Common myeloid progenitor, CD34-positive (primary cell): ENCODE results near the gene PRKCZ.

ENCODE experiments used
- CTCF ChIA-PET: fragments of 350-600 bp; sonication (Branson Sonifier 250); formaldehyde crosslinking; loops from one replicate; lab custom pipeline; 2021; ENCODE audit warnings: antibody characterized with exemption; lab: Charles Lee
- POLR2A ChIA-PET: fragments of 350-600 bp; sonication (Branson Sonifier 250); formaldehyde crosslinking; loops from one replicate; lab custom pipeline; 2021; ENCODE audit warnings: antibody characterized with exemption; lab: Charles Lee
- DNase-seq, 3 donors: peaks; one replicate each; pipeline versions ENCODE4 v3.0.0 to v3.0.0-alpha.2; 2013
- H3K27ac ChIP-seq, 2 experiments: 1 replicate in 1 of 2; 2 replicates in 1 of 2; pipeline ENCODE4 v1.7.0; 2013; ENCODE audit warnings: inconsistent platforms in 2 of 2, low read length in 2 of 2, mild to moderate bottlenecking in 2 of 2, low read depth in 1 of 2, moderate library complexity in 1 of 2; ENCODE audit not compliant: severe bottlenecking in 2 of 2, insufficient read depth in 1 of 2, poor library complexity in 1 of 2
- H3K27me3 ChIP-seq, 5 experiments: replicated peaks in 2 of 5; 1 replicate in 3 of 5; 2 replicates in 2 of 5; pipeline versions ENCODE4 v1.6.1 to v1.7.0; 2013; ENCODE audit warnings: low read length in 4 of 5, mild to moderate bottlenecking in 2 of 5, moderate library complexity in 2 of 5, inconsistent platforms in 1 of 5; ENCODE audit not compliant: insufficient read depth in 5 of 5, control insufficient read depth in 4 of 5
- H3K36me3 ChIP-seq, 4 experiments: 1 replicate in 2 of 4; 2 replicates in 2 of 4; pipeline versions ENCODE4 v1.6.1 to v1.7.0; 2013; ENCODE audit warnings: low read length in 3 of 4, control low read depth in 1 of 4, mild to moderate bottlenecking in 1 of 4; ENCODE audit not compliant: control insufficient read depth in 4 of 4, insufficient read depth in 4 of 4
- H3K4me1 ChIP-seq, 4 experiments: 1 replicate in 3 of 4; 2 replicates in 1 of 4; pipeline versions ENCODE4 v1.6.1 to v1.7.1; 2013; ENCODE audit warnings: low read length in 3 of 4, mild to moderate bottlenecking in 3 of 4, control low read depth in 1 of 4, inconsistent platforms in 1 of 4, moderate library complexity in 1 of 4; ENCODE audit not compliant: control insufficient read depth in 4 of 4, insufficient read depth in 4 of 4; ENCODE audit errors: control extremely low read depth in 1 of 4
- H3K4me3 ChIP-seq, 7 experiments: 1 replicate in 4 of 7; 2 replicates in 3 of 7; pipeline versions ENCODE4 v1.5.1 to v1.7.0; 2013; ENCODE audit warnings: mild to moderate bottlenecking in 7 of 7, low read length in 6 of 7, moderate library complexity in 6 of 7, inconsistent platforms in 2 of 7, low read depth in 2 of 7, control low read depth in 1 of 7; ENCODE audit not compliant: insufficient read depth in 4 of 7, control insufficient read depth in 1 of 7; ENCODE audit errors: extremely low read depth in 1 of 7
- H3K9me3 ChIP-seq, 5 experiments: 1 replicate in 4 of 5; 2 replicates in 1 of 5; pipeline versions ENCODE4 v1.6.1 to v1.7.1; 2013; ENCODE audit warnings: low read length in 4 of 5, mild to moderate bottlenecking in 2 of 5, inconsistent platforms in 1 of 5, low read depth in 1 of 5, moderate library complexity in 1 of 5; ENCODE audit not compliant: control insufficient read depth in 4 of 5, insufficient read depth in 2 of 5; ENCODE audit errors: control extremely low read depth in 1 of 5
- WGBS: methylation state at CpG from one replicate; pipeline ENCODE4 v1.1.5; 2013; ENCODE audit not compliant: insufficient coverage; 5-methylcytosine and 5-hydroxymethylcytosine counted together

The PRKCZ gene

DNA sequence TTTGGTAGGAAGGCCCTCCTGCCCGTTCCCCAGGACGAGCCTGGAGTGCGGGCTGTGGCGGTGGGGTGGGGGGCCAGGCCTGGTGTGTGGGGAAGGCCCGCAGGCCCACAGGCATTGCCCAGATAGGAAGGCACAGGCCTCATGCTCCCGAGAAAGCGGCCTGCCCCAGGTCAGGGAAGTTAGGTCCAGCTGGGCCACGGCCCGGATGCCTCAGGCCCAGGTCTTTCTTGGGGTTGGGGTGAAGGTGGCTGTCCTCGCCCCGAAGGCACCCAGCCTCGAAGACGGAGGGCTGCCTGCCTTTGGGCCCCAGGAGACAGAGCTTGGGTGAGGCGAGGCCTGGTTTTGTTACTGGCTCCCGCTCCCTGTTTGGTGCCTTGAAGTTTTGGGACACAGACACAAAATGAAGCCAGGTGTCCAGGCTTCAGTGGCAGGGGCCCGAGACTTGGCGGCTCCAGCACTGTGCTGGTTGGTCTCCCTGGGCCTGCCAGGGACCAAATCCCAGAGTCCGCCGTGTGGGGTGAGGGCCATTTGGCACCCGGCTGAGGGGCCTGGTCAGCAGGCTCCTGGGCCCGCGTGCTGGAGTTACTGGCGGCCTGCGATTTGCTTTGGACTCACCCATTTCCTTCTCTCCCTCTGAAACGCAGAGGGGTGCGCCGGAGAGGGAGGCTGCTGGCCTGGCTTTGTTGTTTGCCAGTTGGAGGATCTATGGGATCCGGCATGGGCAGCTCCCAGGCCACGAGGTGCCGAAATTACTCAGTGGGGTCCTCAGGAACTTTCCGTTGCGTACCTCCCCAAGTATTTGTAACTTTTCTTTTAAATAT lies 179.9 kb downstream of the PRKCZ start:
- H3K36me3 ChIP-seq, result peaks cover 0 to 6% (median under 1%) of the 10 kb centered on the region in 4 experiments
- H3K4me1 ChIP-seq, result peaks cover 6 to 75% (median 74%) of the 10 kb centered on the region in 4 experiments

DNA sequence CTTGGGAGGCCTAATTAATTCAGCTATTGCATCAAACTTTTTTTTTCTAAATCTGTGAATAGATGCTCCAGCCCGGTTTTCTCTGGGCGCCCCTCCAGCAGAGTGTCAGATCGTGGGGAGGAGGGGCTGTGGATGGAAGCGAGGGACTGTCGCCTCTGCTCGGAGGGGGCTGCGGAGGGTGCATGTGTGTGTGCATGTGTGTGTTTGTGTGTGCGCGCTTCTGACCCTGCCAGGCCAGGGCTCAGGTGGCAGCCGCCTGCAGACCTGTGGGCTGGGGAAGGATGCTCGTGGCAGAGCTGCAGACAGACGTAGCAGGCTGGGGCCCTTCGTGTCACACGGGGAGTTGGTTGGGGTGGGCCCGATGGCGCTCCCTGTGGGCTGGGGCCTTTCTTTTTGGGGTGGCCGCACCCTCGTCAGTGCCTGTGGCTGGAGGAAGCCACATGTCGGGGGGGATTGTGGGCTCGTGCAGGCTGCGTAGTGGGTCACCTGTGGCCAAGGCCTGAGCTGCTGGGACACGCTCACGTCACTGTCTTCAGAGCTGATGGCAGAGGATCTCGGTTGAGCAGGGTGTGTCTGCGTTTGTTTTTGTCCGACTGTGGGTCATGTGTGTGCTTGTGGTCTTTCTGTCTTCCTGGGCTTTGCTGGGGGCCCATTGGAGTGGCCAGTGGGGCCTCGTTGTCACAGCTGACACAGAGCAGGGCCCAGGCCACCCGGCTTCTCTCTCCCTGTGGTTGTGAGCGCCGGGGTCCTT lies 180.7 kb downstream of the PRKCZ start:
- Histone ChIP-seq H3K4me3 (peak overlapping the region; percentile 23 to 82 (median 71)), H3K27ac (peak overlapping the region in 1 of 2 experiments; percentile 58), H3K4me1 (peaks cover 6 to 84% (median 82%) of the 10 kb centered on the region in 4 experiments), H3K27me3 (peaks cover 0 to 10% (median 4%) of the 10 kb centered on the region in 5 experiments), H3K36me3 (peaks cover 0 to 6% (median under 1%) of the 10 kb centered on the region in 4 experiments), H3K9me3 (no peaks in the 10 kb centered on the region)
- 53% methylated on average over 18 of the region's 30 CpGs for WGBS
- DNase-seq, result peak in 1 of 3 donors; percentile 35
- ChIA-PET POLR2A (interaction anchor here (0.7 to 8.8 kb wide), 6 partner anchors 9 to 36 kb away, joined by 4 to 150 read pairs (median 20); partner anchors contain the start of gene FAAP20), CTCF (interaction anchor here (1.2 to 4.8 kb wide), 5 partner anchors 10 to 36 kb away, joined by 3 to 24 read pairs (median 3); partner anchors contain the start of gene FAAP20)

More for the DNA sequence above, 179.9 kb downstream of the PRKCZ start:
- no peak for DNase-seq
- 82% methylated on average over 24 of the region's 32 CpGs for WGBS
- Histone ChIP-seq H3K4me3 (peak overlapping the region; percentile 59 to 82 (median 71)), H3K27me3 (peaks cover 0 to 11% (median 4%) of the 10 kb centered on the region in 5 experiments), H3K27ac (peak overlapping the region in 1 of 2 experiments; percentile 58), H3K9me3 (no peaks in the 10 kb centered on the region)
- POLR2A ChIA-PET, result interaction anchor here (0.7 to 8.8 kb wide), 6 partner anchors 10 to 86 kb away, joined by 4 to 150 read pairs (median 20); no protein-coding TSS in a partner anchor
- CTCF ChIA-PET, result interaction anchor here (0.7 to 4.8 kb wide), 5 partner anchors 11 to 81 kb away, joined by 3 to 24 read pairs (median 4); partner anchors contain the start of gene FAAP20

DNA sequence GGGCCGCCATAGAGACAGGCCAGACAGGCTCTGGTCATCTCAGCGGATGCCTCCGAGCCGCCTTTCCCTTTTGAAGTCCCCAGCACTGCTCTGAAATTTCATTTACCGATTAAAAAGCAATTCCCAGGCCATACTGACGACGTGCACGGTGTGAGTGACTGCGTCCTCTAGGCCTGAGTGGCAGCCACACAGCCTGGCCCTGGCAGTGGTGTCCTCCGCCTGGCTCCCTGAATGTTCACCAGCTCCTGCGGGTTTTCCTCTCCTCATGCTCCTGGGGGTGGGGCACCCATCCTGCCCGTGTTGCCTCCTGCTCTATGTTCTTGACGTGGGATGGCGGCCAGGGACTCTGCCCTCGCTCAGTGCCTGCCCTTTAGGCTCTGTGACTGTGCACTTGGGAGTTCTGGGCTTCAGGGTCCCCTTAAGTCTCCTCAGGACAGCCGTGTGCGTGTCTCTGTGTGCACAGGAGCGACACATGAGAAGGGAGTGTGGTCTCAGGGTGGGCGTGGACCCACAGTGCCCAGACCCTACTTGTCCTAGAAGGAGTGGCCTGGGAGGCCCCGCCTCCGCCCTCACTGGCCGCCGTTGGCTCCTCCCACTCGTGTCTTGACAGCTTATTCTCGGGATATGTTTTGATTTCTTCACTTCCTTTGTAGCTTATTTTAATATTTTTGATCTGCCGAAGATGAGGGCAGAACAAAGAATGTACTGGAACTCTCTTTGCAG lies 181.5 kb downstream of the PRKCZ start:
- 73% methylated on average over 23 of the region's 26 CpGs for WGBS
- Histone ChIP-seq H3K27me3 (peaks cover 0 to 3% (median 2%) of the 10 kb centered on the region in 5 experiments), H3K36me3 (peaks cover 0 to 6% (median under 1%) of the 10 kb centered on the region in 4 experiments), H3K9me3 (no peaks in the 10 kb centered on the region), H3K4me3 (peak overlapping the region in 5 of 7 experiments; percentile 15 to 82 (median 71)), H3K27ac (peak overlapping the region in 1 of 2 experiments; percentile 25), H3K4me1 (peaks cover 6 to 86% (median 82%) of the 10 kb centered on the region in 4 experiments)
- CTCF ChIA-PET, result interaction anchor here (1.1 to 4.8 kb wide), 5 partner anchors 9 to 28 kb away, joined by 3 to 24 read pairs (median 3); no protein-coding TSS in a partner anchor
- DNase-seq, result peak in 1 of 3 donors; percentile 39
- POLR2A ChIA-PET, result interaction anchor here (0.8 to 8.8 kb wide), 4 partner anchors 8 to 69 kb away, joined by 4 to 150 read pairs (median 24); partner anchors contain the start of gene FAAP20

DNA sequence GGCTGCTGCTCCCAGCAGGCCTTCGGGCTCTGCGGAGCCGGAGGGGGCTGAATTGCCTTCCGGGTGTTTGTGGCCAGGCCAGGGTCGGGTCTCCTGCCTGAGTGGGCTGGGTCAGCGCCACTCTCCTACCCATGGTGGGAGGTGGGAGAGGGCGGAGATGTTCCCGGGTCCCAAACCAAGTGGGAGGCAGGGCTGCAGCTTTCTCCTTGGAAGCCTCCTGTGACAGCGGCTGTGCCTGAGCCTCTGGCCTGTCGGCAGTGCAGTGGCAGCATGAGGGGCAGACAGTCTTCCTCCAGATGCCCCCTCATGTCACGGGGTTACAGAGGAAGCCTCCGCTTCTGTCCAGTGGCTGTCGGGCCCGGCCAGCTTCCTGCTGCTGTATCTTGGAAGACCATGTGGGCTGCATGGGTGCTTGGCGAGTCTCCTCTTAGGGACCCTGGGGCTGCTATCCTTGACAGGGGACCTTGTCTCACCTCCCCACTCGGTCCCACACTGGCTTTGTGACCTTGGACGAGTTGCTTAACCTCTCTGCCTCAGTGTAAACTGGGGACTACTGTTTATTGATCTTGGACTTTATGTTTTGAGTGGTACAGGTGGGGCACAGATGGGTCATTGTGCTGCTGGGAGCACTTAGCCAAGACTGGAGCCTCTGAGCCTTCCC lies 182.2 kb downstream of the PRKCZ start:
- DNase-seq, result no peak
- peaks cover 6 to 86% (median 82%) of the 10 kb centered on the region in 4 experiments for H3K4me1 ChIP-seq
- peak overlapping the region in 2 of 7 experiments; percentile 15 to 24 for H3K4me3 ChIP-seq
- H3K27me3 ChIP-seq, result no peaks in the 10 kb centered on the region
- WGBS, result 84% methylated on average over 11 of the region's 17 CpGs
- CTCF ChIA-PET, result interaction anchor here (1.1 to 4.8 kb wide), 7 partner anchors 8 to 37 kb away, joined by 3 to 24 read pairs (median 7); partner anchors contain the start of gene FAAP20
- no peaks in the 10 kb centered on the region for H3K9me3 ChIP-seq
- no peak overlapping the region for H3K27ac ChIP-seq
- POLR2A ChIA-PET, result interaction anchor here (1.2 to 8.8 kb wide), 5 partner anchors 8 to 68 kb away, joined by 3 to 150 read pairs (median 10); partner anchors contain the start of gene FAAP20
- H3K36me3 ChIP-seq, result peaks cover 0 to 6% (median under 1%) of the 10 kb centered on the region in 4 experiments

DNA sequence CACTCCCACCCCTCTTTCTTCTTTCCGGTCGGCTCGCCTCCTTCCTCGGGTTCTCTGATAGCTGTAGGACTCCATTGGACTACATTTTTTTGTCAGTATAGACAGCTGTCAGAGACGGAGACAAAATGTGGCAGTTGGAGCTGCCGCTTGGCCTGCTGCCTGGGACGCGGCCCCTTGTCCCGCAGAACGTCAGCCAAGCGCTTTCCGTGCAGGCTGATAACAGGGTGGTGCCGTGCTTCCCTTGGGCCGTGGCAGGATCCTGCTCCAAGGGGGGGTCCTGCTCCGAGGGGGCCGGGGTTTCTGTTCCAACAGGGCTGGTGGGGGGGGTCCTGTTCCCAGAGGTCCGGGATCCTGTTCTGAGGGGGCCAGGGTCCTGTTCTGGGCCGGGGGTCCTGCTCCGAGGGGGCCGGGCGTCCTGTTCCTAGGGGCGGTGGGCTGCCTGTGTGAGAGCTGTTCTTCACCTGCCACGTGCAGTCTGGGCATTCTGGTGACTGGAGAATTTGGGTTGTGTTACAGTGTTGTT lies 182.8 kb downstream of the PRKCZ start:
- 89% methylated on average over 14 of the region's 23 CpGs for WGBS
- ChIA-PET POLR2A (interaction anchor here (1.2 to 8.8 kb wide), 9 partner anchors 7 to 68 kb away, joined by 3 to 150 read pairs (median 7); partner anchors contain the start of gene FAAP20), CTCF (interaction anchor here (1.1 to 4.8 kb wide), 8 partner anchors 8 to 149 kb away, joined by 3 to 24 read pairs (median 6); partner anchors contain the start of gene FAAP20)
- Histone ChIP-seq H3K36me3 (peaks cover 0 to 6% (median under 1%) of the 10 kb centered on the region in 4 experiments), H3K4me1 (peaks cover 6 to 91% (median 85%) of the 10 kb centered on the region in 4 experiments), H3K4me3 (no peak overlapping the region), H3K27me3 (no peaks in the 10 kb centered on the region), H3K27ac (no peak overlapping the region), H3K9me3 (no peaks in the 10 kb centered on the region)
- DNase-seq, result peak in 2 of 3 donors; percentile 33 to 50
